HG03432 (cell line): ENCODE data around the gene DPF1.
"Not testable (repeated sequence)": the region's sequence is repeated elsewhere in the genome, so short reads cannot be mapped to it uniquely, and the experiment has no call there.

Experiments used
- ATAC-seq: cut with Tn5 transposase; IDR thresholded peaks from one replicate; pipeline ENCODE4 v1.9.1; 2021; ENCODE audit warnings: mild to moderate bottlenecking, moderate library complexity; ENCODE audit not compliant: unreplicated experiment

Gene DPF1

DNA sequence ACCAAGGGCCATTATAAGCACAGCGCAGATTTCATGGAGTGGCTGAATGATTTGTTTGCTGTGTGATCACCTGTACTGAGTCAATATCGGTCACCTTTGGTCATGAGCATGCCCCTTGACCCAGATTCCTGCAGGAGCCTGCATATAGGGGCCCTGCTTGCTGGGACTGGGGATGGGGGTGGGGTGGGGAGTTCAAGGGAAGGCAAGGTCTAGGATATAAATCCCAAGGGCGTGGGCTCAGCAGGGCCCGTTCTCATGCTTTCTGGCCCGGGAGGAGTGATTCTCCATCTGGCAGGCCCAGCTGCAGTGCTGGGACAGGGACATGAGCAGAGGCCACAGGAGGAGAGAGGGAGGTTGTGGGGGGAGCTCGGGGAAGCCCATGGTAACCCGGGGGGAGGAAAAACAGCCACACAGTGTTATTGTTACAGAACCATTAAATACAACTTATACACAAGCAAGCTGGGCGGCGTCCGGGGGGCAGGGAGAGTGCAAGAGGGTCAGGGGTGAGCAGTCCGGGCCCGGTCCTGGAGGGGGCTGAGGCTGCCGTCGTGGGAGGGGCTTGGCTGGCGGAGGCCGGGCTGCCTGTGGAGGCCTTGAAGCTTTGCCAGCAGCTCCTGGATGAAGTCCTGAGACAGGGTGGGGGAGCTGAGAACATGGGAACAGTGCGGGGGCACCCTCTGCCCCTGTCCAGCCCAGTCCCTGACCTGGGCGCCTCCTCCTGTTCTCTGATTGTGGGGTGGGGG is 27.0 kb upstream of the DPF1 start:
- ATAC-seq = no peak

DNA sequence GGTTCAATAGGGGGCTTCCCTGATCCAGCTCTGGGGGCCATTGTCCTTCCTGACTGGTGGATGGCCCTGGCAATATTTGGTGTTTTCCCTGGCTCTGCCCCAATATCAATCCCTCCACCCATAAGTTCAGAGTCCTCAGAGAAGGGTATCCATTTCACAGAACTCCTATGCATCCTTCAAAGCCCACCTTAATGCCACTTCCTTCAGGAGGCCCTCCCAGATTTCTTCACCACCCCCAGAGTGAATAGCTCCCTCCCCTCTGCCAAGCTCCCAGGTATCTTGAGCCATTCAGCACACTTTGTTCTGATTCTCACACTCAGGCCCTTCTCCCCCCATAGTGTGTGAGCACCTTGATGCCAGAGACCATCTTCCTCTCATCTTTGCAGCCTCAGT is 26.4 kb upstream of the DPF1 start:
- ATAC-seq = no peak

- no peak for ATAC-seq
Observed at GRCh38 chr19:38248421-38248820, 24.4 kb upstream of the DPF1 start.

DNA sequence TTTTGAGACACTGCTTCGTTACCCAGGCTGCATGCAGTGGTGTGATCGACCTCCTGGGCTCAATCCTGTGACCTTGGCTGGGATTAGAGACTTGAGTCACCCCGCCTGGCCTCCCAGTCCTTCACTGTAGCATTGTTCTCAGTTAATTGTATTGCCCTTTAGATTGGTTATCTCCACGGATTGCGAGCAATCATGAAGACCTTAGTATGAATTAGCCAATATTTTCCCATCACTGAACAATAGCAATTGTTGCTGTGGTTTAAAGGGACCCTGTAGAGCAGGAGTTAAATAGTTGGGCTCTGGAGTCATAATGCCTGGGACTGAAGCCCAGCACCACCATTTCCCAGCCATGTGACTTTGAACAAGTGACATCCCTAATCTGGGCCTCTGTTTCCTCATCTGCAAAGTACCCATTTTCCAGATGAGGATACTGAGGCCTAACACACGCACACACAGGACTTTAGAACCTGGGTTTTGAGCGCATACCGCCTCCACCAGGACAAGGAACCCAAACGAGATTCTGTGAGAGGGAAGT is 23.8 kb upstream of the DPF1 start:
- ATAC-seq = no peak

- no peak for ATAC-seq
Observed at GRCh38 chr19:38247126-38247525, 23.1 kb upstream of the DPF1 start.

- ATAC-seq = no peak
Observed at GRCh38 chr19:38245826-38246498, 21.9 kb upstream of the DPF1 start.

- ATAC-seq = no peak
Observed at GRCh38 chr19:38243279-38243673, 19.3 kb upstream of the DPF1 start.

DNA sequence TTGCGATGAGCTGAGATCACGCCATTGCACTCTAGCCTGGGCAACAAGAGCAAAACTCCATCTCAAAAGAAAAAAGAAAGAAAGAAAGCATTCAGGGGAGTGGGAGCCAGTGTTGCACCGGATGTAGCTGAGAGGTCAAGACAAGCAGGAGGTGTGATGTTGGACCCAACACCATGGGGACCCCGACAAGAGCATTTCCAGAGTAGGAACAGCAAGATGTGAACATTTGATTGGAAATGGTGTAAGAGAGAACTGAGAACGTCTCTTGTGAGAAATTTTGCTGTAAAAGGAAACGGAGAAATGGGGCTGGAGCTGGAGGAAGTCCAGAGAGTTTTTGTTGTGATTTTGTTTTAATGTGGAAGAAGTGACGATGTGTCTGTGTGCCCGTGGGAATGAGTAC is 15.8 kb upstream of the DPF1 start:
- ATAC-seq = no peak

DNA sequence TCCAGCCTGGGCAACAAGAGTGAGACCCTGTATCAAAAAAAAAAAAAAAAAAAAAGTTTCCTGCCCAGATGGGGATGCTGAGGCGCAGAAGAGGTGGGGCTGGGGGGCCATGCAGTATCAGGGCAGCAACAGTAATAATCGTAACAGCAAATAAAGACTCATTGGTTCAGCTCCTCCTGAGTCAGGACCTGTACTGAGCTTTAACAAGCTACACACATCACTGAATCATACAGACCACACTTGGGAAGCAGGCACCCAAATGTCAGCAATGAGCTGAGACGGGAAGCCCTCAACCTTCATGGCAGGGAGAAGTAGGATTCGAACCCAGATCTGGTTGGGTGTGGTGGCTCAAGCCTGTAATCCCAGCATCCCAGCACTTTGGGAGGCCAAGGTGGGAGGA is 10.6 kb upstream of the DPF1 start:
- ATAC-seq = no peak

- ATAC-seq = no peak
Observed at GRCh38 chr19:38233740-38234251, 9.8 kb upstream of the DPF1 start.

DNA sequence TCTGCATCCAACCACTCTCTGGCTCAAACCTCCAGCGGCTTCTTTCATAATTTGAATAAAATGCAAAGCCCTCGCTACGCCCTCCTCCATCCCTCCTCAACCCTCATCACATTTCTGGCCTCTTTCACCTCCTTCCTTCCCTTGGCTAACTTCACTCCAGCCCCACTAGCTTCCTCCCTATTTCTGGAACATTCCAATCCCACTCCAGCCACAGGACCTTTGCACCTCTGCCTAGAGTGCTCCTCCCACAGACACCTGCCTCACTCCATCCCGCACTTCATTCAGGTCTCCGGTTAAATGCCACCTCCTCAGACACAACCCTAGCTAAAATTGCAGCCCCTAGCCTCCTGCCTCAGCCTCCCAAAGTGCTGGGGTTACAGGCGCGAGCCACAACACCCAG is 7.9 kb upstream of the DPF1 start:
- ATAC-seq = no peak

GRCh38 chr19:38230506-38231133 is 6.6 kb upstream of the DPF1 start:
- ATAC-seq = not testable (repeated sequence)

DNA sequence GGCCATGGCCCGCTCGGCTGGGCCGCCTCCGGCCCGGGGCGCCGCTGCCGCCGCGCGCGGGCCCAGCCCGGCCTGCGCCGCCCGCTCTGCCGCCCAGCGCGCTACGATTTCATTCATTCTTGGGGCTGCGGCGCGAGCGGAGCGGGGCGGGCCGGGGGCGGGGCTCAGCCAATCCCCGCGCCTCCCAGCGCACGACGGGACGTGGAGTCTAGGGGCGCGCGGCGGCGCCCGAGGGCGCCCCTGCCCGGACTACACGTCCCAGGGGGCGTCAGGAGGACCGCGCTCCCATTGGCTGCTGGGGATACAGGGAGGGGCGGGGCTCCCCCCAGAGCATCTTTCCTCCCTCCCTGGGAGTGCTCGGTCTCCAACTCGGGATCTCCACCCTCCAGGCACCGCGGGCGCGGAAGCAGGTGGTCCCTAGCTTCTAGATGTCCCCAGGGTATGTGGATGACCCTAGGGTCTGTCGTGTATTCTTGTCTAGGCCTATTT is 5.6 kb upstream of the DPF1 start:
- ATAC-seq = peak; percentile 62

DNA sequence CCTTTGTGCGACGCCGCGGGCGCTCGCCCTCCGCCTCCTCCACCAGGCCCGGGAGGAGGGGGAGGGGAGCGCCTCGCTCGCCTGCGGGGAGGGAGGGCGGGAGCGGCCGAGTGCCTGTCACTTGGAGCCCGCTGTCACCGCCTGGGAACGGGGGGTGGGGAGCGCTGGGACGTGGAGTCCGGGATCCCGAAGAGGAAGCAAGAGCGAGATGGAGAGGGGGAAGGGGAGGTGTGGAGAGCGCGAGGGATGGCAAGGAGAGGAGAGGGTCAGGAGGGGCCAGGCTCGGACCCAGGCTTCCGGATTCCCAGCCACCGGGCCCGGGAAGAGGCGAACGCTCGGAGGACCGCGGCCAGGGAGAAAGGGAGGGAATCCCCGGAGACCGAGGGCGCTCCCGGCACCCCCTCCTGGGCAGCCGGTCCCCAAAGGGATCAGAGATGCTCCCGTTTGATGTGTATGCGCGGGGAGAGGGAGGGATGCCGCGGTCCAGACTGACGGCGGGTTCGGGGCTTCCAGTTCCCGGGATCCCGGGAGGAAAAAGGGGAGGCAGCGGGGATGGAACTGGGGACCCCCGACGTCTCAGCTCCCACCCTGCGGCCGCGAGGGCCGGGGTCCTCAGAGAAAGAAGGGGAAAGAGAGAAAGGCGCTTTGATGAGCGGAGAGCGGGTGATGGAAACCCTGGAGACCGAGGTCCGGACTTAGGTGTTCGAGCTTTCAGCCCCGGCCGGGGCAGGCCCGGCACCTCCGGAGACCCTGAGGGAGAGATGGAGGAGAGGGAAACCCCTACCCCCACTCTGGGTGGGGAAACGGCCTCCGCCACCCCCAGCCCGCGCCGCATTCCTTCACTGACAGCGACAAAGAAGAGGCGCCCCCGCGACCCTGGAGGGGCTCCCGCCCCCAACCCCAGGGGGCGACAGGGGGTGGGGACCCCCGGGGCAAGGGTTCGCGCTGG is 4.7 kb upstream of the DPF1 start:
- ATAC-seq = no peak

DNA sequence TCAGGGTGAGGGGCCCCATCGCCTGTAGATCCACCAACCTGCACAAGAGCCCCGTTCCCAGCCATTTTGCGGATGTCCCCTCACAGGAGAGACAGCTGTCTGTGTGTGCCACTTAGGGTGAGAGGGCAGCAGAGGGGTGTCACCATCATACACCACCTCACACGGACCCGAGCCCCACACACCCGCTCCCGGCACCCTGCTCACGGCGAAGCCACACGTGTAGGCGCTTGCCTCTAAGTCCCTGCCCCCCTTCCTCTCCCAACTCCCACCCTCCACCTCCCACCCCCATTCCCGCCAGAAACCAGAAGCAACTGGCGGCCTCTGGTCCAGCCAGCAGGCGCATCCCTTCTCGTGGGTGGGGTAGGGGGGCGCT is 4.0 kb upstream of the DPF1 start:
- ATAC-seq = no peak

- ATAC-seq = no peak
Observed at GRCh38 chr19:38227287-38228004, 3.4 kb upstream of the DPF1 start.

DNA sequence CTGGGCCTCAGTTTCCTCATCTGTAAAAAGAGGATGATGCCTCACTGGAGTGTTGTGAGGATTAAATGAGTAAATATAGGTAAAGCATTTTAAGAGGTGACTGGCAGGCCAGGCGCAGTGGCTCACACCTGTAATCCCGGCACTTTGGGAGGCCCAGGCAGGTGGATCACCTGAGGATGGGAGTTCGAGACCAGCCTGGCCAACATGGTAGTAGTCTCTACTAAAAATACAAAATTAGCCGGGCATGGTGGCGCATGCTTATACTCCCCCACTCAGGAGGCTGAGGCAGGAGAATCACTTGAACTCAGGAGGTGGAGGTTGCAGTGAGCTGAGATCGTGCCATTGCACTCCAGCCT is 819 bp upstream of the DPF1 start:
- not testable (repeated sequence) for ATAC-seq

GRCh38 chr19:38223617-38224013 is 407 bp downstream of the DPF1 start:
- ATAC-seq = no peak

- no peak for ATAC-seq
Observed at GRCh38 chr19:38223119-38223523, 901 bp downstream of the DPF1 start.
